ENCODE results near the gene SOCS2.

Gene SOCS2

DNA sequence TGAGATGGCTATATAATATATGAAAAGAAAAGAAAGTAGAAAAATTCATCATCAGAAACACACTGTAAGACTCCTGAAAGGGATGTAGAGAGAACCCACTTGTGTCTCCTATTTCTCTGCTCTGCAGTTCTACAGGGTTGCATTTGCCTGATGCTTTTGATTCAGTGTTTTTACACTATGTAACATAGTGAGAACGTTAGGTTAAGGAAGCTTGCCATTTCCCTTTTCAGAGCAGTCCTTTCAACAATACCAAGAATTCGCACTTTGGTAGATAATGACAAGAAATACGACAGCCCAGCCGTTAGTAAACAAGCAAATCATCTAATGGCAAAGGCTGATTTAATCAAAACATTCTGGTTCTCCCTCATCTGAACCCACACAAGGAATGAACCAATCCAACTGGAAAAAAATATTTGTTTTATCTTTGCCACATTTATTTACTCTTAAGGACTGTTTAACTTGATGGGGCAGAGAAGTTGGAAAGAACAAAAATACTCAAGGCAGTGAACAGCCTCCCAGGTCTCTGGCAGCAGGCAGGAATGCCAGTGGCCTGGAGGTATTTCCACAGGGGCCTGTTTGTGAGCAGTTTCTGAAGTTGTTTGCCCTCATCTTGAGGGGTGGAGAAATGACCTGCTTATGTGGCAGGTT is 30.8 kb upstream of the SOCS2 start:
- Histone ChIP-seq H3K36me3 (ENCODE audit: control insufficient read depth, insufficient read depth, low read length) (no peaks in the 10 kb centered on the region), H3K18ac (ENCODE audit: low read length) (no peak overlapping the region), H3K27me3 (ENCODE audit: insufficient read depth, low read length, poor library complexity) (no peaks in the 10 kb centered on the region), H3K79me1 (ENCODE audit: low read length) (no peaks in the 10 kb centered on the region), H2AK5ac (ENCODE audit: low read length) (no peak overlapping the region), H4K5ac (ENCODE audit: low read length) (no peak overlapping the region), H3K4me2 (ENCODE audit: low read length) (no peak overlapping the region), H3K56ac (ENCODE audit: low read length) (no peak overlapping the region), H2BK5ac (ENCODE audit: low read length) (no peak overlapping the region), H3K79me2 (ENCODE audit: control insufficient read depth, insufficient read depth, low read length) (no peaks in the 10 kb centered on the region), H3K27ac (ENCODE audit: low read depth, low read length) (no peak overlapping the region), H3K9ac (ENCODE audit: low read length) (no peak overlapping the region), H3K4ac (ENCODE audit: low read depth, low read length) (no peak overlapping the region), H2BK15ac (replicated peaks; ENCODE audit: low read depth) (no peak overlapping the region), H3K23ac (ENCODE audit: low read length) (no peak overlapping the region), H3K4me3 (ENCODE audit: low read length) (no peak overlapping the region), H2BK120ac (ENCODE audit: low read depth, low read length) (no peak overlapping the region), H4K8ac (ENCODE audit: low read depth, low read length) (no peak overlapping the region), H3K4me1 (ENCODE audit: control insufficient read depth, low read depth, low read length) (no peaks in the 10 kb centered on the region)
- WGBS (ENCODE audit: extremely low coverage, insufficient coverage, low lambda C conversion rate) = no CpG with 5 or more reads among the region's 4 CpGs
- DNase-seq = peak; percentile 32

DNA sequence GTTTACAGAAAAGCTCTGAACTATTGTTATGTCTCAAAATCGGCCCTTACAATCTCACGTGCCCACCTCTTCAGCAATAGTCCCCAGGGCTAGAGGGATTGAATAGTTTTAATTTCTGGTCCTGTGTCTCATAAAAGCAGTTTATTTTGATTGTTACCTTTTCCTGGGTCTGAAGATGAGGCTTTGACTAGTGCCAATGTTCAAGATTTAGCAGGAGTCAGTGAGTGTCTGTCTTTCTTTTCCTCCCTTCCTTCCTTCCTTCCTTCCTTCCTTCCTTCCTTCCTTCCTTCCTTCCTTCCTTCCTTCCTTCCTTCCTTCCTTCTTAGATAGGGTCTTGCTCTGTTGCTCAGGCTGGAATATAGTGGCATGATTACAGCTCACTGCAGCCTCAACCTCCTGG is 24.7 kb upstream of the SOCS2 start:
- Histone ChIP-seq H3K79me1 (ENCODE audit: low read length) (no peaks in the 10 kb centered on the region), H3K36me3 (ENCODE audit: control insufficient read depth, insufficient read depth, low read length) (no peaks in the 10 kb centered on the region), H3K23ac (ENCODE audit: low read length) (no peak overlapping the region), H2BK120ac (ENCODE audit: low read depth, low read length) (no peak overlapping the region), H3K9ac (ENCODE audit: low read length) (no peak overlapping the region), H4K8ac (ENCODE audit: low read depth, low read length) (no peak overlapping the region), H3K27ac (ENCODE audit: low read depth, low read length) (no peak overlapping the region), H3K4me3 (ENCODE audit: low read length) (no peak overlapping the region), H3K79me2 (ENCODE audit: control insufficient read depth, insufficient read depth, low read length) (no peaks in the 10 kb centered on the region), H2AK5ac (ENCODE audit: low read length) (no peak overlapping the region), H3K18ac (ENCODE audit: low read length) (no peak overlapping the region), H3K4ac (ENCODE audit: low read depth, low read length) (no peak overlapping the region), H3K4me2 (ENCODE audit: low read length) (no peak overlapping the region), H3K27me3 (ENCODE audit: insufficient read depth, low read length, poor library complexity) (no peaks in the 10 kb centered on the region), H3K56ac (ENCODE audit: low read length) (no peak overlapping the region), H2BK15ac (replicated peaks; ENCODE audit: low read depth) (no peak overlapping the region), H3K4me1 (ENCODE audit: control insufficient read depth, low read depth, low read length) (no peaks in the 10 kb centered on the region), H2BK5ac (ENCODE audit: low read length) (no peak overlapping the region), H4K5ac (ENCODE audit: low read length) (no peak overlapping the region)
- no peak for DNase-seq
- WGBS (ENCODE audit: extremely low coverage, insufficient coverage, low lambda C conversion rate) = no CpG with 5 or more reads among the region's 2 CpGs

DNA sequence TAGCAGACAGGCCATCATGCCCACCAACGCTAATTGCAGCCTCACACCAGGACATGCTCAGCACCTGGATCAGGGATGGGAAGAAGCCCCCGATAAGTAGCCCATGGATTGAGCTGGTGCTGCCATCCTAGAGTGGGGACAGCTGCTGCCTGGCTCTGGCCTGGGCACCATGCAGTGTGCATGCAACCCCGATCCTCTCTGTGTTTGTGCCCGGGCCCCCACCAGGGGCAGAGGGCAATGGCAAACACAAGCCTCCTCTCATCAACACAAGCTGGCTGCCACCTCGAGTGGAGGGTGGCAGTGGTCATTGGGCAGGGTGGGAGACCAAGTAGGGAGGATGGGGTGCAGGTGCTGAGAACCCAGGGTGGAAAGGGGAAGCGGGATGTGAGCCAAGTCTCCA is 23.3 kb upstream of the SOCS2 start:
- H3K27me3 ChIP-seq (ENCODE audit: insufficient read depth, low read length, poor library complexity) = no peaks in the 10 kb centered on the region
- no CpG with 5 or more reads among the region's 6 CpGs for WGBS (ENCODE audit: extremely low coverage, insufficient coverage, low lambda C conversion rate)

DNA sequence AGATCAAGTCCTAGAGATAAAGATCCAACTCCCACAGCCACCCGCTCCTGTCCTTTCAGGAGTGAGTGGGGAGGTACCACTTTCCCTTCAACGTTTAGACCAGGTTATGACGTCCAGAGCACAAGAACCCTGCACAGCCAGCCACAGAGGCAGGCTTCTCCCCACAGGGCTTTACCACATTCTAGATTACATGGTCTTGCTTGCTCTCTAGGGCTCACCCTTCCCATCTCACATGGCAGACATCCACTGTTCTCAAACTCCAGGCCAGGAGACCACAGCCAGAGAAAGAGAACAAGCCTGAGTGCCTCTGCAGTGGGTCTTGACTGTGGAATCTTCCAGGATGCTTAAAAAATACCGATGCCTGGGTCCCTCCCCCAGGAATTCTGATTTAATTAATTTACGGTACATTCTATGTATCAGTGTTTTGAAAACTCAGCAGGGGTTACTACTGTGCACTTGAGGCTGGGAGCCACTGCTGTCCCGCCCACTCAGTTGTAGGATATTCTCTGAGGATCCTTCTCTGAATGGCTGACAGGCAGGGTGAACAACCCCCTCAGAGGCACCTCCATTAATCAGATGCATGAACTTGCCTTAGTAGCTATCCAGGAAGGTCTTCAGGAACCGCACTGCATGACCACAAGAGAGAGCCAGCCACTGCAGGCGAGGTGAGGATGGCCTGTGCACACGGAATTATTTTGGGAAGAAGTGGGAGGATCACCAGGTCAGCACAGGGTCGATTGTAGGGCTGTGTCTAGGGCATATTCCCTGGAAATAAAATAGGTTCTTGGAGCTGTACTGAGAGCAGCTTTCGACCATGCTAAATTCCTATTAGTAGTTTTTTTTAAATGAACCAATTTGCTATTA is 21.5 kb upstream of the SOCS2 start:
- H4K8ac ChIP-seq (ENCODE audit: low read depth, low read length) = no peak overlapping the region
- no peak overlapping the region for H3K18ac ChIP-seq (ENCODE audit: low read length)
- H3K36me3 ChIP-seq (ENCODE audit: control insufficient read depth, insufficient read depth, low read length) = no peaks in the 10 kb centered on the region
- H2AK5ac ChIP-seq (ENCODE audit: low read length) = no peak overlapping the region
- no peak overlapping the region for H2BK120ac ChIP-seq (ENCODE audit: low read depth, low read length)
- H2BK15ac ChIP-seq (replicated peaks; ENCODE audit: low read depth) = no peak overlapping the region
- H3K4me2 ChIP-seq (ENCODE audit: low read length) = no peak overlapping the region
- no peak overlapping the region for H2BK5ac ChIP-seq (ENCODE audit: low read length)
- H4K5ac ChIP-seq (ENCODE audit: low read length) = no peak overlapping the region
- H3K27ac ChIP-seq (ENCODE audit: low read depth, low read length) = no peak overlapping the region
- DNase-seq = peak; percentile 14
- no peak overlapping the region for H3K4ac ChIP-seq (ENCODE audit: low read depth, low read length)
- WGBS (ENCODE audit: extremely low coverage, insufficient coverage, low lambda C conversion rate) = no CpG with 5 or more reads among the region's 11 CpGs
- H3K56ac ChIP-seq (ENCODE audit: low read length) = no peak overlapping the region
- no peak overlapping the region for H3K4me3 ChIP-seq (ENCODE audit: low read length)
- no peaks in the 10 kb centered on the region for H3K4me1 ChIP-seq (ENCODE audit: control insufficient read depth, low read depth, low read length)
- H3K79me1 ChIP-seq (ENCODE audit: low read length) = no peaks in the 10 kb centered on the region
- H3K79me2 ChIP-seq (ENCODE audit: control insufficient read depth, insufficient read depth, low read length) = no peaks in the 10 kb centered on the region
- H3K9ac ChIP-seq (ENCODE audit: low read length) = no peak overlapping the region
- no peak overlapping the region for H3K23ac ChIP-seq (ENCODE audit: low read length)
- no peaks in the 10 kb centered on the region for H3K27me3 ChIP-seq (ENCODE audit: insufficient read depth, low read length, poor library complexity)

More for the DNA sequence above, 23.3 kb upstream of the SOCS2 start:
- Histone ChIP-seq H3K4me1 (ENCODE audit: control insufficient read depth, low read depth, low read length) (no peaks in the 10 kb centered on the region), H3K23ac (ENCODE audit: low read length) (no peak overlapping the region), H3K36me3 (ENCODE audit: control insufficient read depth, insufficient read depth, low read length) (no peaks in the 10 kb centered on the region), H2BK5ac (ENCODE audit: low read length) (no peak overlapping the region), H3K27ac (ENCODE audit: low read depth, low read length) (no peak overlapping the region), H4K5ac (ENCODE audit: low read length) (no peak overlapping the region), H3K56ac (ENCODE audit: low read length) (no peak overlapping the region), H3K18ac (ENCODE audit: low read length) (no peak overlapping the region), H2BK15ac (replicated peaks; ENCODE audit: low read depth) (no peak overlapping the region), H3K4me3 (ENCODE audit: low read length) (no peak overlapping the region), H3K4me2 (ENCODE audit: low read length) (no peak overlapping the region), H3K4ac (ENCODE audit: low read depth, low read length) (no peak overlapping the region), H3K79me1 (ENCODE audit: low read length) (no peaks in the 10 kb centered on the region), H2BK120ac (ENCODE audit: low read depth, low read length) (no peak overlapping the region), H3K9ac (ENCODE audit: low read length) (no peak overlapping the region), H4K8ac (ENCODE audit: low read depth, low read length) (no peak overlapping the region), H2AK5ac (ENCODE audit: low read length) (no peak overlapping the region), H3K79me2 (ENCODE audit: control insufficient read depth, insufficient read depth, low read length) (no peaks in the 10 kb centered on the region)
- DNase-seq = no peak

DNA sequence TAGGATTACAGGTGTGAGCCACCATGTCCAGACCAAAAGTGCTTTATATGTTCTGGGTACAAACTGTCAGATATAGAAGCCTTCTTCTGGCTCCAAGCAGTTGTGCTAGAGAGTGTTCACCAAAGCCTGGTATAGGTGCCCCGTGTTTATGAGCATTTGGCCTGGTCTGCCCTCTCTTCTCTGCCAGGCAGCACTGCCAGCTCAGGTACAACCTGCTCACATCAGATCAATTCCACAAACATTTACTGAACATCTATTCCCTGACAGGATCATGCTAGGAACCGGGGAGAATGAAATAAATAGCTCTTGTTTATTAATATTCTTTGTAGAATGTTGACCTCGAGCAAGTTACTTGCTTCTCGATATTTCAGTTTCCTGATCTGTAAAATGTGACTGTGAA is 20.0 kb upstream of the SOCS2 start:
- no peak overlapping the region for H3K9ac ChIP-seq (ENCODE audit: low read length)
- H3K4me2 ChIP-seq (ENCODE audit: low read length) = no peak overlapping the region
- H3K4ac ChIP-seq (ENCODE audit: low read depth, low read length) = no peak overlapping the region
- H3K4me1 ChIP-seq (ENCODE audit: control insufficient read depth, low read depth, low read length) = no peaks in the 10 kb centered on the region
- no peaks in the 10 kb centered on the region for H3K79me2 ChIP-seq (ENCODE audit: control insufficient read depth, insufficient read depth, low read length)
- H2AK5ac ChIP-seq (ENCODE audit: low read length) = no peak overlapping the region
- H2BK120ac ChIP-seq (ENCODE audit: low read depth, low read length) = no peak overlapping the region
- H2BK5ac ChIP-seq (ENCODE audit: low read length) = no peak overlapping the region
- no peak overlapping the region for H2BK15ac ChIP-seq (replicated peaks; ENCODE audit: low read depth)
- no peak overlapping the region for H3K23ac ChIP-seq (ENCODE audit: low read length)
- no peaks in the 10 kb centered on the region for H3K27me3 ChIP-seq (ENCODE audit: insufficient read depth, low read length, poor library complexity)
- WGBS (ENCODE audit: extremely low coverage, insufficient coverage, low lambda C conversion rate) = no CpG with 5 or more reads among the region's 4 CpGs
- H3K56ac ChIP-seq (ENCODE audit: low read length) = no peak overlapping the region
- H3K18ac ChIP-seq (ENCODE audit: low read length) = no peak overlapping the region
- no peaks in the 10 kb centered on the region for H3K36me3 ChIP-seq (ENCODE audit: control insufficient read depth, insufficient read depth, low read length)
- H3K79me1 ChIP-seq (ENCODE audit: low read length) = no peaks in the 10 kb centered on the region
- no peak overlapping the region for H3K27ac ChIP-seq (ENCODE audit: low read depth, low read length)
- no peak overlapping the region for H4K8ac ChIP-seq (ENCODE audit: low read depth, low read length)
- H4K5ac ChIP-seq (ENCODE audit: low read length) = no peak overlapping the region
- no peak overlapping the region for H3K4me3 ChIP-seq (ENCODE audit: low read length)
- no peak for DNase-seq

All from mesendoderm (in vitro differentiated cells).